SU-DHL-6 (cell line): Measurements from ENCODE around the gene PGLYRP3.

Source experiments
- H2AFZ ChIP-seq: fragments of 200-600 bp; sonication (generic); 2 replicates; pipeline ENCODE4 v1.6.1; 2014; ENCODE audit warnings: low read depth, mild to moderate bottlenecking, moderate library complexity, mixed read lengths, antibody characterized with exemption, low read length; ENCODE audit not compliant: severe bottlenecking
- H3F3A ChIP-seq: fragments of 200-600 bp; shearing (Covaris generic); 2 replicates; pipeline ENCODE4 v1.6.0; 2016; ENCODE audit warnings: antibody characterized with exemption, mild to moderate bottlenecking; ENCODE audit not compliant: insufficient read depth
- H3K27ac ChIP-seq: fragments of 200-600 bp; sonication (generic); 2 replicates; pipeline ENCODE4 v1.5.1; 2016; ENCODE audit warnings: low read depth, mild to moderate bottlenecking, low read length, moderate library complexity, mixed read lengths
- H3K27me3 ChIP-seq: fragments of 200-600 bp; sonication (generic), shearing (Covaris generic); 2 replicates; pipeline ENCODE4 v1.6.0; 2014; ENCODE audit warnings: mild to moderate bottlenecking, low read length
- H3K36me3 ChIP-seq: fragments of 200-600 bp; sonication (generic); 2 replicates; pipeline ENCODE4 v1.6.1; 2014; ENCODE audit warnings: mild to moderate bottlenecking, low read length, mixed read lengths
- H3K4me2 ChIP-seq: fragments of 300-600, 200-600 bp; shearing (Covaris generic), sonication (generic); 2 replicates; pipeline ENCODE4 v1.6.0; 2014; ENCODE audit warnings: low read length, low read depth, mild to moderate bottlenecking; ENCODE audit not compliant: poor library complexity, severe bottlenecking
- H3K4me3 ChIP-seq: fragments of 200-600 bp; sonication (generic); 2 replicates; pipeline ENCODE4 v1.5.1; 2014; ENCODE audit warnings: antibody characterized with exemption, low read length, mild to moderate bottlenecking, mixed read lengths; ENCODE audit not compliant: insufficient read depth, poor library complexity, severe bottlenecking
- H3K79me2 ChIP-seq: fragments of 200-600 bp; sonication (generic); 2 replicates; pipeline ENCODE4 v1.6.1; 2014; ENCODE audit warnings: mild to moderate bottlenecking, low read length, moderate library complexity; ENCODE audit not compliant: insufficient read depth
- H3K9ac ChIP-seq: fragments of 200-600 bp; sonication (generic); 2 replicates; pipeline ENCODE4 v1.7.0; 2014; ENCODE audit warnings: mild to moderate bottlenecking, low read length
- H3K9me2 ChIP-seq: fragments of 200-600 bp; sonication (generic); replicated peaks from 2 replicates; pipeline ENCODE4 v1.6.1; 2014; ENCODE audit warnings: low read length; ENCODE audit not compliant: insufficient read depth
- H3K9me3 ChIP-seq: fragments of 200-600 bp; sonication (generic); 2 replicates; pipeline ENCODE4 v1.6.1; 2014; ENCODE audit warnings: low read length, mixed read lengths; ENCODE audit not compliant: insufficient read depth
- H4K20me1 ChIP-seq: fragments of 200-600 bp; sonication (generic); 2 replicates; pipeline ENCODE4 v1.6.1; 2014; ENCODE audit warnings: low read depth, mild to moderate bottlenecking, antibody characterized with exemption, low read length, moderate library complexity, mixed read lengths
- EZH2phosphoT487 ChIP-seq: fragments of 200-600 bp; sonication (generic), shearing (Covaris generic); conservative IDR thresholded peaks from 2 replicates; pipeline ENCODE4 v1.6.1; 2018; ENCODE audit warnings: mild to moderate bottlenecking, antibody characterized with exemption, low read length, moderate library complexity, mixed read lengths
- TF ChIP-seq, protein P1 (sequence below): fragments of 200-600 bp; sonication (generic); IDR thresholded peaks from one replicate; pipeline ENCODE4 v1.5.1; 2017; ENCODE audit warnings: antibody characterized with exemption, mild to moderate bottlenecking, low read length, moderate library complexity; ENCODE audit not compliant: insufficient read depth, poor library complexity, severe bottlenecking

The PGLYRP3 gene

DNA sequence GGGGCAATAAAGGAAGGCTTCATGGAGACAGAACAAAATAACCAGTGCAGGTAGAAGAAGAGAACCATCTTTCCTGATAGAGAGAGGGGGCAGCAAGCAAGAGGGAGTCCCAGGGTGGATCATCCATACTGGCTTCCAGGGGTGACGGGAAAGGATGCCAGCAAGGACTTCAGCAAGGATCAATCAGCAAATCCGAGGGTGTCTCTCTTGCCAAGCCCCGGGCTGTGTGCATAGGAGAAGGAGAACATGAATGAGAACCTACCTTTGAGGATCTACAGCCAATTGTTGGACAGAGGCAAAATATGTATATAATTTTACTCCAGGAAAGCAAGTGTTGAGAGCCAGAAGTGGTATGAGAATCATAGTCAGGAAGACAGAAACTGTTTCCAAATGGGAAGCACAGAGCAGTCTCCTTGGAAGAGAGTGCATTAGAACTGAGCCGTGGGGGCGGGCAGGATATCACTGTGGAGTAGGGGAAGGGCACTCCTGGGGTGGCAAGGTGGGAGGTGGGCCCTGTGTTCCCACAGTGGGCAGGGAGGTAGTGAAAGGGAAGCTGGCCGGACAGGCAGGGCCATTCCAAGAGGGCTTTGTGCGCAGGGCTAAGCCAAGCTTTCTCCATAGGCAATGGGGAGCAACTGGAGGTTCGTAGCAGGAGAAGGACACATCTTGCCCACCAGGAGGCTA is 43.8 kb upstream of the PGLYRP3 start:
- H4K20me1 ChIP-seq = no peaks in the 10 kb centered on the region
- H2AFZ ChIP-seq = no peak overlapping the region
- H3K9me2 ChIP-seq = no peaks in the 10 kb centered on the region
- no peak overlapping the region for H3K4me2 ChIP-seq
- H3K9ac ChIP-seq = no peak overlapping the region
- no peaks in the 10 kb centered on the region for H3K79me2 ChIP-seq
- H3K27ac ChIP-seq = no peak overlapping the region
- H3K36me3 ChIP-seq = no peaks in the 10 kb centered on the region
- H3K4me3 ChIP-seq = no peak overlapping the region
- H3K9me3 ChIP-seq = no peaks in the 10 kb centered on the region
- H3F3A ChIP-seq = no peaks in the 10 kb centered on the region
- TF ChIP-seq, protein P1, sequence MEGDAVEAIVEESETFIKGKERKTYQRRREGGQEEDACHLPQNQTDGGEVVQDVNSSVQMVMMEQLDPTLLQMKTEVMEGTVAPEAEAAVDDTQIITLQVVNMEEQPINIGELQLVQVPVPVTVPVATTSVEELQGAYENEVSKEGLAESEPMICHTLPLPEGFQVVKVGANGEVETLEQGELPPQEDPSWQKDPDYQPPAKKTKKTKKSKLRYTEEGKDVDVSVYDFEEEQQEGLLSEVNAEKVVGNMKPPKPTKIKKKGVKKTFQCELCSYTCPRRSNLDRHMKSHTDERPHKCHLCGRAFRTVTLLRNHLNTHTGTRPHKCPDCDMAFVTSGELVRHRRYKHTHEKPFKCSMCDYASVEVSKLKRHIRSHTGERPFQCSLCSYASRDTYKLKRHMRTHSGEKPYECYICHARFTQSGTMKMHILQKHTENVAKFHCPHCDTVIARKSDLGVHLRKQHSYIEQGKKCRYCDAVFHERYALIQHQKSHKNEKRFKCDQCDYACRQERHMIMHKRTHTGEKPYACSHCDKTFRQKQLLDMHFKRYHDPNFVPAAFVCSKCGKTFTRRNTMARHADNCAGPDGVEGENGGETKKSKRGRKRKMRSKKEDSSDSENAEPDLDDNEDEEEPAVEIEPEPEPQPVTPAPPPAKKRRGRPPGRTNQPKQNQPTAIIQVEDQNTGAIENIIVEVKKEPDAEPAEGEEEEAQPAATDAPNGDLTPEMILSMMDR = no peak
- no peaks in the 10 kb centered on the region for H3K27me3 ChIP-seq

DNA sequence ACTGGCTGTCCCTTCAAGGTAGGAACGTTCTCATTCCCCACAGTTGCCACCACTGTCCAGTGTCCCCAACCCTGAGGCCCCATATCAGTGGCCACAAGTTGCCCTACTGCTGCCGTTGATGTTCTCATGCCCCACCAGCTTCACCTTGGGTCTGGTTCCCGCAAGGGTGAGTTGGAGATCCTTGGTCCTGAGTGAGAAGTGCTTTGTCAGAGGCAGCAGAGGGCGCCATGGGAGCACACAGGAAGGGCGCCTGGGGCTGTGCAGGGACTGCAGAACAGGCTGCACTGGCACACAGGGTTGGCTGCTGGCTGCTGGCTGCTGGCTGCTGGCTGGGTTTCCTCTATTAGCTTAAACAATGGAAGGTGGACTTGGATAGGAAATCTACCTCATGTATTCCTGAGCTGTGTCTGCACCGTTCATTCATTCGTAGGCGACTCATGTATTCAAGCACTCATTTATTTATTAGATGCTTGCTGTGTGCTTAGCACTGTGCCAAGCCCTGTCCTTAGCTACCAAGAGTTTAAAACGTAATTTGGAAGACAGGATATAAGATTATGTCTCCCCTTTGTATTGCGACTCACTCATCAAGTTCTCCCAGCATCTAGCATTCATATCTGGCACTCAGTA is 42.8 kb upstream of the PGLYRP3 start:
- TF ChIP-seq, protein P1 = peak; percentile 51
- TF ChIP-seq EZH2phosphoT487 = no peak
- Histone ChIP-seq H3K9ac (no peak overlapping the region), H3K27me3 (no peaks in the 10 kb centered on the region), H3K27ac (no peak overlapping the region), H3K9me2 (no peaks in the 10 kb centered on the region), H3K79me2 (no peaks in the 10 kb centered on the region), H3K9me3 (no peaks in the 10 kb centered on the region), H4K20me1 (no peaks in the 10 kb centered on the region), H3K4me2 (no peak overlapping the region), H2AFZ (no peak overlapping the region), H3K4me3 (no peak overlapping the region), H3K36me3 (no peaks in the 10 kb centered on the region), H3F3A (no peaks in the 10 kb centered on the region)

DNA sequence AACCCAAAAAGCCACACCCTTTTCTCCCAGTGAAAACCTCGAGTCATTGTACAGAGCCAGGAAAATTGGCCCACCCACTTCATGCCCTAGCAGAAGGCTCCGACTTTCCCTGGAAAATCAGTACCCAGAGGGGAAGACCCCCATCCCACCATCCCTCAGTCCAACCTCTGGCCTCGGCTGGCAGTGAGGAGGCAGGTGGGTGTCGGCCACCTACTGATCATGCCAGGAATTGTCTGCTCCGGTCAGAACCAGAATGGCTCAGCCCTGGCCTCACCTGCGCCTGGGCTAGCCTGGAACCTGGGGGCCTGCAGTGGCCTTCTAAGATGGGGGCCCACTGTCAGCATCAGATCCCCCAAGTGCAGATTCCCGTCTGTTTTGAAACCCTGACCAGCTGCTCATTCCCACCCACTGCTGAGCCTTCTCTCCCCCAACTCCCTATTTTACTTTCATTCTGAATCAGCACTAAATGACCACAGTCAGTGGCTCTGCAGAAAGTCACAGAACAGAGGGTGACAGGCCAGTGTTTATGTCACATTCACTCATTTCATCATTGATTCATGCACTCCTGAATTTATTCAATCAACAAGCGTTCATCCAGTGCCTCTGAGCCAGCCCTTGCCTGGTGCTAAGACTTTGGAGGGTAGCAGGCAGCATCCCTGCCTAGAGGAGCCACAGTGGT is 41.9 kb upstream of the PGLYRP3 start:
- H3K79me2 ChIP-seq = no peaks in the 10 kb centered on the region
- H3K36me3 ChIP-seq = no peaks in the 10 kb centered on the region
- no peaks in the 10 kb centered on the region for H3K9me3 ChIP-seq
- H4K20me1 ChIP-seq = no peaks in the 10 kb centered on the region
- no peaks in the 10 kb centered on the region for H3F3A ChIP-seq
- H3K4me3 ChIP-seq = no peak overlapping the region
- H3K9ac ChIP-seq = no peak overlapping the region
- no peak overlapping the region for H3K27ac ChIP-seq
- no peak overlapping the region for H3K4me2 ChIP-seq
- no peak overlapping the region for H2AFZ ChIP-seq
- TF ChIP-seq, protein P1 = no peak
- no peak for TF ChIP-seq EZH2phosphoT487
- no peaks in the 10 kb centered on the region for H3K27me3 ChIP-seq
- H3K9me2 ChIP-seq = no peaks in the 10 kb centered on the region
